K562 (cell line): Measurements from ENCODE around the gene POLR3E. TPM values are rescaled to one million over a fixed set of nuclear protein-coding genes. Genes with fewer than 3 reads are reported as not detected.
A peak's percentile ranks its signal among the peaks of the same experiment; 100 is the strongest.

Experiments
- CBX3 ChIP-seq, 2 experiments: IDR thresholded peaks; 1 replicate in 1 of 2; 2 replicates in 1 of 2; pipeline ENCODE4 v1.6.1; 2012; ENCODE audit warnings: inconsistent platforms in 2 of 2, low read length in 2 of 2, borderline replicate concordance in 1 of 2, control low read depth in 1 of 2
- CC2D1A ChIP-seq: fragments of 450-650 bp; IDR thresholded peaks from 2 replicates; pipeline ENCODE4 v1.6.1; 2017; ENCODE audit warnings: mild to moderate bottlenecking
- DNMT1 ChIP-seq: fragments of 450-650 bp; IDR thresholded peaks from 2 replicates; pipeline ENCODE4 v1.6.1; 2016; ENCODE audit warnings: antibody characterized with exemption, mild to moderate bottlenecking
- DPF2 ChIP-seq: fragments of 450-650 bp; IDR thresholded peaks from 2 replicates; pipeline ENCODE4 v1.6.1; 2016
- EGR1 ChIP-seq: fragments of 450-650 bp; conservative IDR thresholded peaks from 2 replicates; pipeline ENCODE4 v1.6.1; 2017; ENCODE audit warnings: mild to moderate bottlenecking
- GABPB2 ChIP-seq: fragments of 250-450 bp; sonication (Bioruptor Pico); conservative IDR thresholded peaks from 2 replicates; pipeline ENCODE4 v1.5.1; 2021; ENCODE audit warnings: mild to moderate bottlenecking
- HLTF ChIP-seq: fragments of 450-650 bp; IDR thresholded peaks from 2 replicates; pipeline ENCODE4 v1.6.1; 2016
- ILF3 ChIP-seq: fragments of 450-650 bp; IDR thresholded peaks from 2 replicates; pipeline ENCODE4 v1.6.1; 2018; ENCODE audit warnings: antibody characterized with exemption, mild to moderate bottlenecking, moderate library complexity, borderline replicate concordance
- MECOM ChIP-seq: fragments of 250-450 bp; sonication (Bioruptor Pico); IDR thresholded peaks from 2 replicates; pipeline ENCODE4 v1.8.0; 2022; ENCODE audit warnings: inconsistent platforms
- NFIC ChIP-seq: fragments of 450-650 bp; IDR thresholded peaks from 2 replicates; pipeline ENCODE4 v1.6.1; 2017; ENCODE audit warnings: mild to moderate bottlenecking, inconsistent platforms
- NR2C2 ChIP-seq, 2 experiments: fragments of 200-800 bp in 1 of 2; sonication (Bioruptor generic) in 1 of 2; sonication (generic) in 1 of 2; formaldehyde crosslinking in 1 of 2; IDR thresholded peaks; 2 replicates each; pipeline versions ENCODE4 v1.6.1 to v1.8.0; 2016 to 2022; ENCODE audit warnings: mild to moderate bottlenecking in 1 of 2, missing compliant biosample characterization in 1 of 2, missing genetic modification characterization in 1 of 2, missing genetic modification reagents in 1 of 2
- SMAD2 ChIP-seq: fragments of 150-350 bp; IDR thresholded peaks from 2 replicates; pipeline ENCODE4 v1.6.1; 2014; ENCODE audit warnings: low read depth, mild to moderate bottlenecking, low read length
- STAT5B ChIP-seq: fragments of 250-450 bp; sonication (Bioruptor Pico); IDR thresholded peaks from 2 replicates; pipeline ENCODE4 v1.8.0; 2021; ENCODE audit warnings: mild to moderate bottlenecking, inconsistent platforms
- TRIM24 ChIP-seq, 2 experiments: fragments of 450-650 bp; IDR thresholded peaks; 2 replicates each; pipeline ENCODE4 v1.6.1; 2016
- TRIM28 ChIP-seq: fragments of 450-650 bp; IDR thresholded peaks from 2 replicates; pipeline ENCODE4 v1.6.1; 2017
- ZNF197 ChIP-seq: fragments of 200-800 bp; sonication (Bioruptor generic); IDR thresholded peaks from 2 replicates; pipeline ENCODE4 v1.6.1; 2016; ENCODE audit warnings: low read depth, missing genetic modification characterization, missing compliant biosample characterization
- ZNF57 ChIP-seq: fragments of 450-650 bp; formaldehyde crosslinking; IDR thresholded peaks from 2 replicates; pipeline ENCODE4 v1.4.0; 2020; ENCODE audit warnings: mild to moderate bottlenecking, moderate library complexity
- ZNF785 ChIP-seq: fragments of 250-450 bp; sonication (Bioruptor Pico); IDR thresholded peaks from 2 replicates; pipeline ENCODE4 v1.4.0; 2020; ENCODE audit warnings: mild to moderate bottlenecking
- polyA plus RNA-seq, 8 experiments: library from polyadenylated mRNA; depleted of rRNA in 4 of 8; stranded (reverse) in 5 of 8; unstranded in 3 of 8; fragments of >200 nt; fragmentation: Nextera tagmentation in 2 of 8; fragmentation: Illumina TruSeq in 1 of 8; extraction: Ambion mirVana in 2 of 8; extraction: Trizol in 1 of 8; gene quantifications; 2 replicates each; pipeline versions ENCODE4 v1.2.1 to v1.2.3, GENCODE V29; 2011 to 2014; ENCODE audit warnings: inconsistent platforms in 1 of 8, missing spikeins in 1 of 8
- total RNA-seq, 7 experiments: library from RNA; depleted of rRNA in 6 of 7; stranded (reverse); fragments of >200 nt in 6 of 7; fragmentation: Illumina TruSeq in 2 of 7; extraction: Trizol in 2 of 7; gene quantifications; 2 replicates each; pipeline versions ENCODE4 v1.2.1 to v1.2.3, GENCODE V29; 2011 to 2021; ENCODE audit warnings: low replicate concordance in 1 of 7
- TF ChIP-seq, protein P1 (sequence below): sonication (generic); formaldehyde crosslinking; IDR thresholded peaks from 2 replicates; pipeline ENCODE4 v1.8.1; 2022; ENCODE audit warnings: missing genetic modification reagents
- TF ChIP-seq, protein P2 (sequence below): fragments of 450-650 bp; IDR thresholded peaks from 2 replicates; pipeline ENCODE4 v1.6.1; 2017; ENCODE audit warnings: antibody characterized with exemption
- TF ChIP-seq, protein P3 (sequence below): fragments of 450-650 bp; formaldehyde crosslinking; IDR thresholded peaks from 2 replicates; pipeline ENCODE4 v1.4.0; 2022; ENCODE audit warnings: missing genetic modification characterization
- TF ChIP-seq, protein P4 (sequence below): sonication (generic); formaldehyde crosslinking; IDR thresholded peaks from 2 replicates; pipeline ENCODE4 v1.9.0; 2022; ENCODE audit warnings: mild to moderate bottlenecking, missing genetic modification reagents
- TF ChIP-seq, protein P5 (sequence below): fragments of 200-400 bp; formaldehyde crosslinking; IDR thresholded peaks from 2 replicates; pipeline ENCODE4 v1.6.1; 2017; ENCODE audit warnings: mild to moderate bottlenecking, low read depth, low read length, moderate library complexity

Gene POLR3E
- total and polyA plus RNA-seq, 9 of the 15 experiments (the other 6 are each of a cell fraction or from before 2014, with no cell fraction given), result 17.7 to 151 (median 82.6) TPM

DNA sequence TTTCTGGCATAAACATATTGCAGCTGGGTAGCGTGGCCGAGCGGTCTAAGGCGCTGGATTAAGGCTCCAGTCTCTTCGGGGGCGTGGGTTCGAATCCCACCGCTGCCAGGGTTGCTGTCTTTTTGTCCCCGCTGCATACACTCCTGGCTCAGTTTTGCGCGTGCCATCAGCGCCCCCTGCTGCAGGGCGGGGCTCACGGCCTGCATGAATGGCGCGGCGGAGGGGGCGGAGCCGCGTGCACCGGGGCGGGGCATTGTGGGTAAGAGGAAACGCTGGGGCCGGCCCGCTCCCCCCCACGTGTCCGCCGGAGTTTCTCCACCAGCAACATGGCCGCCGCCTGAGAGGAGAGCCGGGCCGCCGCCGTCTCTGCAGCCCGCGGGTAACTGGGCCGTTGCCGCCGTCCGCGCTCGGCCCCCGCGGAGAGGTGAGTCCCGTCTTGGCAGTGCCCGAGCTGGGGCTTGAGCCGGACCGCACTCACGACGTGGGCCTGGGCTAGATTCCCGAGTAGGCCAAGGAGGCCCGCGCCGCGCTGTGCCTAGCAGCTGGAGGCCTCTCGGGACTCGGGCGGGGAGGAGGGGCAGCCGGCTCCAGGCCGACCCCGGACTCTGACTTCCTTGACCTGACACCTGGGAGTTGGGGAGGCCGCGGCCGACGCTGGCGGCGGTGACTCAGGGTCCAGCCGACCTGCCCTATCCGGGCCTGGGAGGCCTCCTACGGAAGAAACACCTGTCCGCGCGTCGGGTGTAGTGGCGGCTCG, at the start of gene POLR3E (continued):
- TF ChIP-seq, protein P1, sequence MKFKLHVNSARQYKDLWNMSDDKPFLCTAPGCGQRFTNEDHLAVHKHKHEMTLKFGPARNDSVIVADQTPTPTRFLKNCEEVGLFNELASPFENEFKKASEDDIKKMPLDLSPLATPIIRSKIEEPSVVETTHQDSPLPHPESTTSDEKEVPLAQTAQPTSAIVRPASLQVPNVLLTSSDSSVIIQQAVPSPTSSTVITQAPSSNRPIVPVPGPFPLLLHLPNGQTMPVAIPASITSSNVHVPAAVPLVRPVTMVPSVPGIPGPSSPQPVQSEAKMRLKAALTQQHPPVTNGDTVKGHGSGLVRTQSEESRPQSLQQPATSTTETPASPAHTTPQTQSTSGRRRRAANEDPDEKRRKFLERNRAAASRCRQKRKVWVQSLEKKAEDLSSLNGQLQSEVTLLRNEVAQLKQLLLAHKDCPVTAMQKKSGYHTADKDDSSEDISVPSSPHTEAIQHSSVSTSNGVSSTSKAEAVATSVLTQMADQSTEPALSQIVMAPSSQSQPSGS (CRISPR knock-in tag), result peak; percentile 35; the same call in 1 of the 2 replicates
- TF ChIP-seq TRIM24 (IDR thresholded peaks at IDR 0.05), result peak in 1 of 2 experiments; percentile 57; a peak in 2 of 4 replicates
- no peak for TF ChIP-seq HLTF
- 0 out of 2 replicates have a peak, but pooled peaks have one; percentile 22 for TF ChIP-seq NR2C2 (CRISPR knock-in tag; IDR thresholded peaks at IDR 0.05)
- TF ChIP-seq NR2C2 (tag; IDR thresholded peaks at IDR 0.05), result no peak; the same call in 1 of the 2 replicates
- no peak for TF ChIP-seq GABPB2 (CRISPR knock-in tag)
- peak in 1 of 2 experiments; percentile 68; a peak in 2 of 3 replicates for TF ChIP-seq CBX3 (IDR thresholded peaks at IDR 0.05; ENCODE audit: borderline replicate concordance in 1 of 2, low read length in 2 of 2)
- no peak for TF ChIP-seq ZNF57 (CRISPR knock-in tag)
- no peak for TF ChIP-seq STAT5B (CRISPR knock-in tag)
- no peak; the same call in 1 of the 2 replicates for TF ChIP-seq ILF3
- TF ChIP-seq DPF2, result no peak; the same call in 1 of the 2 replicates
- TF ChIP-seq EGR1, result peak; percentile 81
- no peak for TF ChIP-seq MECOM (CRISPR knock-in tag)
- TF ChIP-seq NFIC, result peak; percentile 88
- TF ChIP-seq, protein P2, sequence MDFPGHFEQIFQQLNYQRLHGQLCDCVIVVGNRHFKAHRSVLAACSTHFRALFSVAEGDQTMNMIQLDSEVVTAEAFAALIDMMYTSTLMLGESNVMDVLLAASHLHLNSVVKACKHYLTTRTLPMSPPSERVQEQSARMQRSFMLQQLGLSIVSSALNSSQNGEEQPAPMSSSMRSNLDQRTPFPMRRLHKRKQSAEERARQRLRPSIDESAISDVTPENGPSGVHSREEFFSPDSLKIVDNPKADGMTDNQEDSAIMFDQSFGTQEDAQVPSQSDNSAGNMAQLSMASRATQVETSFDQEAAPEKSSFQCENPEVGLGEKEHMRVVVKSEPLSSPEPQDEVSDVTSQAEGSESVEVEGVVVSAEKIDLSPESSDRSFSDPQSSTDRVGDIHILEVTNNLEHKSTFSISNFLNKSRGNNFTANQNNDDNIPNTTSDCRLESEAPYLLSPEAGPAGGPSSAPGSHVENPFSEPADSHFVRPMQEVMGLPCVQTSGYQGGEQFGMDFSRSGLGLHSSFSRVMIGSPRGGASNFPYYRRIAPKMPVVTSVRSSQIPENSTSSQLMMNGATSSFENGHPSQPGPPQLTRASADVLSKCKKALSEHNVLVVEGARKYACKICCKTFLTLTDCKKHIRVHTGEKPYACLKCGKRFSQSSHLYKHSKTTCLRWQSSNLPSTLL, result peak; percentile 82; the same call in 1 of the 2 replicates
- TF ChIP-seq CC2D1A, result no peak; the same call in 1 of the 2 replicates
- TF ChIP-seq, protein P3, sequence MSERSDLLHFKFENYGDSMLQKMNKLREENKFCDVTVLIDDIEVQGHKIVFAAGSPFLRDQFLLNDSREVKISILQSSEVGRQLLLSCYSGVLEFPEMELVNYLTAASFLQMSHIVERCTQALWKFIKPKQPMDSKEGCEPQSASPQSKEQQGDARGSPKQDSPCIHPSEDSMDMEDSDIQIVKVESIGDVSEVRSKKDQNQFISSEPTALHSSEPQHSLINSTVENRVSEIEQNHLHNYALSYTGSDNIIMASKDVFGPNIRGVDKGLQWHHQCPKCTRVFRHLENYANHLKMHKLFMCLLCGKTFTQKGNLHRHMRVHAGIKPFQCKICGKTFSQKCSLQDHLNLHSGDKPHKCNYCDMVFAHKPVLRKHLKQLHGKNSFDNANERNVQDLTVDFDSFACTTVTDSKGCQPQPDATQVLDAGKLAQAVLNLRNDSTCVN (CRISPR knock-in tag), result no peak
- TF ChIP-seq TRIM28, result no peak
- TF ChIP-seq, protein P4, sequence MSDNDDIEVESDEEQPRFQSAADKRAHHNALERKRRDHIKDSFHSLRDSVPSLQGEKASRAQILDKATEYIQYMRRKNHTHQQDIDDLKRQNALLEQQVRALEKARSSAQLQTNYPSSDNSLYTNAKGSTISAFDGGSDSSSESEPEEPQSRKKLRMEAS (CRISPR knock-in tag), result peak; percentile 96
- TF ChIP-seq, protein P5, sequence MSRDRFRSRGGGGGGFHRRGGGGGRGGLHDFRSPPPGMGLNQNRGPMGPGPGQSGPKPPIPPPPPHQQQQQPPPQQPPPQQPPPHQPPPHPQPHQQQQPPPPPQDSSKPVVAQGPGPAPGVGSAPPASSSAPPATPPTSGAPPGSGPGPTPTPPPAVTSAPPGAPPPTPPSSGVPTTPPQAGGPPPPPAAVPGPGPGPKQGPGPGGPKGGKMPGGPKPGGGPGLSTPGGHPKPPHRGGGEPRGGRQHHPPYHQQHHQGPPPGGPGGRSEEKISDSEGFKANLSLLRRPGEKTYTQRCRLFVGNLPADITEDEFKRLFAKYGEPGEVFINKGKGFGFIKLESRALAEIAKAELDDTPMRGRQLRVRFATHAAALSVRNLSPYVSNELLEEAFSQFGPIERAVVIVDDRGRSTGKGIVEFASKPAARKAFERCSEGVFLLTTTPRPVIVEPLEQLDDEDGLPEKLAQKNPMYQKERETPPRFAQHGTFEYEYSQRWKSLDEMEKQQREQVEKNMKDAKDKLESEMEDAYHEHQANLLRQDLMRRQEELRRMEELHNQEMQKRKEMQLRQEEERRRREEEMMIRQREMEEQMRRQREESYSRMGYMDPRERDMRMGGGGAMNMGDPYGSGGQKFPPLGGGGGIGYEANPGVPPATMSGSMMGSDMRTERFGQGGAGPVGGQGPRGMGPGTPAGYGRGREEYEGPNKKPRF, result no peak
- TF ChIP-seq ZNF785 (CRISPR knock-in tag), result no peak
- TF ChIP-seq DNMT1, result no peak
- TF ChIP-seq ZNF197, result 0 out of 2 replicates have a peak, but pooled peaks have one; percentile 32
- 0 out of 2 replicates have a peak, but pooled peaks have one; percentile 49 for TF ChIP-seq SMAD2
